DOHH2 (cell line): ENCODE results near the gene RNF213.

Experiments
- H3F3A ChIP-seq: fragments of 200-600 bp; sonication (generic), shearing (Covaris generic); 2 replicates; pipeline ENCODE4 v1.6.0; 2016; ENCODE audit warnings: antibody characterized with exemption, mild to moderate bottlenecking; ENCODE audit not compliant: control insufficient read depth, insufficient read depth
- H3K27ac ChIP-seq: fragments of 200-600 bp; sonication (generic); 2 replicates; pipeline ENCODE4 v1.5.1; 2014; ENCODE audit warnings: low read depth, mild to moderate bottlenecking, low read length, moderate library complexity
- H3K27me3 ChIP-seq: fragments of 200-600 bp; sonication (generic); 2 replicates; pipeline ENCODE4 v1.6.1; 2014; ENCODE audit warnings: mild to moderate bottlenecking, low read length, mixed read lengths; ENCODE audit not compliant: control insufficient read depth
- H3K36me3 ChIP-seq: fragments of 200-600 bp; sonication (generic); 2 replicates; pipeline ENCODE4 v1.6.1; 2014; ENCODE audit warnings: mild to moderate bottlenecking, low read length, moderate library complexity, mixed read lengths; ENCODE audit not compliant: control insufficient read depth
- H3K4me1 ChIP-seq: fragments of 200-600 bp; sonication (generic); 2 replicates; pipeline ENCODE4 v1.6.1; 2014; ENCODE audit warnings: mild to moderate bottlenecking, low read length, mixed read lengths; ENCODE audit not compliant: control insufficient read depth
- H3K4me2 ChIP-seq: fragments of 200-600 bp; sonication (generic); 2 replicates; pipeline ENCODE4 v1.6.0; 2014; ENCODE audit warnings: mild to moderate bottlenecking, low read length, moderate library complexity
- H3K4me3 ChIP-seq: fragments of 200-600 bp; sonication (generic); 2 replicates; pipeline ENCODE4 v1.5.1; 2014; ENCODE audit warnings: mild to moderate bottlenecking, low read length, mixed read lengths
- H3K79me2 ChIP-seq: fragments of 200-600 bp; sonication (generic); 2 replicates; pipeline ENCODE4 v1.6.1; 2014; ENCODE audit warnings: mild to moderate bottlenecking, low read length, mixed read lengths; ENCODE audit not compliant: control insufficient read depth
- H3K9me2 ChIP-seq: fragments of 200-600 bp; sonication (generic); replicated peaks from 2 replicates; pipeline ENCODE4 v1.6.1; 2014; ENCODE audit warnings: mild to moderate bottlenecking, low read length, mixed read lengths; ENCODE audit not compliant: control insufficient read depth
- H3K9me3 ChIP-seq: fragments of 200-600 bp; sonication (generic); 2 replicates; pipeline ENCODE4 v1.6.1; 2014; ENCODE audit warnings: antibody characterized with exemption, low read length, mixed read lengths; ENCODE audit not compliant: control insufficient read depth, insufficient read depth
- H4K20me1 ChIP-seq: fragments of 200-600 bp; sonication (generic); 2 replicates; pipeline ENCODE4 v1.6.0; 2014; ENCODE audit warnings: low read depth, mild to moderate bottlenecking, antibody characterized with exemption, low read length, moderate library complexity; ENCODE audit not compliant: control insufficient read depth, insufficient read depth
- EZH2phosphoT487 ChIP-seq: fragments of 200-600 bp; sonication (generic); IDR thresholded peaks from 2 replicates; pipeline ENCODE4 v1.6.1; 2017; ENCODE audit warnings: borderline replicate concordance, mild to moderate bottlenecking, antibody characterized with exemption, low read length, moderate library complexity, mixed read lengths
- TF ChIP-seq, protein P1 (sequence below): fragments of 200-600 bp; sonication (generic); IDR thresholded peaks from one replicate; pipeline ENCODE4 v1.5.1; 2014; ENCODE audit warnings: antibody characterized with exemption, mild to moderate bottlenecking, low read depth, low read length; ENCODE audit not compliant: poor library complexity, severe bottlenecking

Gene RNF213

DNA sequence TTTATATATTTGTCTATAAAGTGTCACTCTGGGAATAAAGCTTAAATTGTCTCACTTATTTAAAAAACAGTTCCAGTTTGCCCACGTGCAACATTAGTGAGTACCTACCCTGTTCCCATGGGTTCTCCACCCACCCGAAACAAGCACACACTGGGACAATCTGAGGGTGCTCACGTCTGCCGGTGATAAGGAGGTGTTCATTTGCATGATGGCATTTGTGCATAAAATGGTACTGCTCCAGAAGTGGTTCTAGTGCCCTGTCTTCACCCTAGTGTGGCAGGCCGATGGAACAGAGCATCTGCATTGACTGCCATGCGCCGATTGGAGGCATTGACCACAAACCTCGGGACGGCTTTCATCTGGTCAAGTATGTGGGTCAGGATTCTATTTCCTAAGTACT lies 118.7 kb downstream of the RNF213 start:
- no peaks in the 10 kb centered on the region for H3K79me2 ChIP-seq
- H4K20me1 ChIP-seq, result no peaks in the 10 kb centered on the region
- no peak overlapping the region for H3K4me2 ChIP-seq
- H3F3A ChIP-seq, result no peaks in the 10 kb centered on the region
- no peaks in the 10 kb centered on the region for H3K4me1 ChIP-seq
- no peaks in the 10 kb centered on the region for H3K36me3 ChIP-seq
- no peak overlapping the region for H3K27ac ChIP-seq
- H3K27me3 ChIP-seq, result no peaks in the 10 kb centered on the region
- no peaks in the 10 kb centered on the region for H3K9me2 ChIP-seq
- TF ChIP-seq, protein P1, sequence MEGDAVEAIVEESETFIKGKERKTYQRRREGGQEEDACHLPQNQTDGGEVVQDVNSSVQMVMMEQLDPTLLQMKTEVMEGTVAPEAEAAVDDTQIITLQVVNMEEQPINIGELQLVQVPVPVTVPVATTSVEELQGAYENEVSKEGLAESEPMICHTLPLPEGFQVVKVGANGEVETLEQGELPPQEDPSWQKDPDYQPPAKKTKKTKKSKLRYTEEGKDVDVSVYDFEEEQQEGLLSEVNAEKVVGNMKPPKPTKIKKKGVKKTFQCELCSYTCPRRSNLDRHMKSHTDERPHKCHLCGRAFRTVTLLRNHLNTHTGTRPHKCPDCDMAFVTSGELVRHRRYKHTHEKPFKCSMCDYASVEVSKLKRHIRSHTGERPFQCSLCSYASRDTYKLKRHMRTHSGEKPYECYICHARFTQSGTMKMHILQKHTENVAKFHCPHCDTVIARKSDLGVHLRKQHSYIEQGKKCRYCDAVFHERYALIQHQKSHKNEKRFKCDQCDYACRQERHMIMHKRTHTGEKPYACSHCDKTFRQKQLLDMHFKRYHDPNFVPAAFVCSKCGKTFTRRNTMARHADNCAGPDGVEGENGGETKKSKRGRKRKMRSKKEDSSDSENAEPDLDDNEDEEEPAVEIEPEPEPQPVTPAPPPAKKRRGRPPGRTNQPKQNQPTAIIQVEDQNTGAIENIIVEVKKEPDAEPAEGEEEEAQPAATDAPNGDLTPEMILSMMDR, result no peak
- no peak for TF ChIP-seq EZH2phosphoT487
- H3K9me3 ChIP-seq, result no peaks in the 10 kb centered on the region
- H3K4me3 ChIP-seq, result no peak overlapping the region

DNA sequence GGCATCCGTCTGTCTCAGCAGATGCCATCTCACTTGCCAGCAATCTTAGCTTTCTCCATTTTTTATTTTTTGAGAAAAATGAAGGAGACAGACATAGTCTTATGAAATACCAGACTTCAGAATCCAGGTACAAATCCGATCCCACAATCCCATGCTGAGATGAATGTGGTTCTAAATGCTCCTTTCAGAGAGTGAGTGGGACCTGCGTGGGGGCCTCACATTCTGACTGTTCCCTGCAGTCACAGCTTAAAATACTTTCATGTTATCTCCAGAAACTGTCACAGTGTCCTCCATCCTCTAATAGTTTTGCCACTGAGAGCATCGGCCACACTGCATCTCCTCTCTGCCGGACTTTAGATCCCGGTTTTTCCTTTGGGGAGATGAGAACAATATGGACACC lies 119.4 kb downstream of the RNF213 start:
- Histone ChIP-seq H3K9me3 (no peaks in the 10 kb centered on the region), H4K20me1 (no peaks in the 10 kb centered on the region), H3K9me2 (no peaks in the 10 kb centered on the region), H3K36me3 (no peaks in the 10 kb centered on the region), H3K4me2 (no peak overlapping the region), H3K79me2 (no peaks in the 10 kb centered on the region), H3K4me1 (no peaks in the 10 kb centered on the region), H3K4me3 (no peak overlapping the region), H3K27ac (no peak overlapping the region), H3F3A (no peaks in the 10 kb centered on the region), H3K27me3 (no peaks in the 10 kb centered on the region)
- no peak for TF ChIP-seq EZH2phosphoT487
- TF ChIP-seq, protein P1, result no peak

DNA sequence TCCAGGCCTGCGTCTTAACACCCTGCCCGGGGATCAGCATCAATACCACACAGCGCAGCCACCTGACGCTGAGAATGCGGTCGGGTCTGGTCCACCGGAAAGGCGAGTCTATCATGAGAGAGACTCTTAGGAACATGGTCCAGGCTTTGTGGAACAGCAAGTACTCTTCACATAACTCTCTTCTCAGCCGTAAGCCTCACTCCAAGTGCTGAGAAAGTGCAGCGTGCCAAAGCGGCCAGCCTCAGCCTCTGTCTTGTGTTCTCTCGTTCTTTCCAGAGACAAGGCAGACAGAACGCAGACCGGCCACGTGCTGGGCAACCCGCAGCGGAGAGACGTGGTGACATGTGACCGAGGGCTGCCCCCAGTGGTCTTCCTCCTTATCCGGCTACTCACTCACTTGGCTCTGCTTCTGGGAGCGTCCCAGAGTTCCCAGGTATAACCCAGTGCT lies 119.9 kb downstream of the RNF213 start:
- H3K9me2 ChIP-seq, result no peaks in the 10 kb centered on the region
- H3K27ac ChIP-seq, result no peak overlapping the region
- H3K4me2 ChIP-seq, result no peak overlapping the region
- H3K79me2 ChIP-seq, result no peaks in the 10 kb centered on the region
- no peak overlapping the region for H3K4me3 ChIP-seq
- no peaks in the 10 kb centered on the region for H3F3A ChIP-seq
- no peaks in the 10 kb centered on the region for H4K20me1 ChIP-seq
- H3K4me1 ChIP-seq, result no peaks in the 10 kb centered on the region
- no peaks in the 10 kb centered on the region for H3K36me3 ChIP-seq
- H3K9me3 ChIP-seq, result no peaks in the 10 kb centered on the region
- no peaks in the 10 kb centered on the region for H3K27me3 ChIP-seq
- TF ChIP-seq EZH2phosphoT487, result no peak
- TF ChIP-seq, protein P1, result no peak

DNA sequence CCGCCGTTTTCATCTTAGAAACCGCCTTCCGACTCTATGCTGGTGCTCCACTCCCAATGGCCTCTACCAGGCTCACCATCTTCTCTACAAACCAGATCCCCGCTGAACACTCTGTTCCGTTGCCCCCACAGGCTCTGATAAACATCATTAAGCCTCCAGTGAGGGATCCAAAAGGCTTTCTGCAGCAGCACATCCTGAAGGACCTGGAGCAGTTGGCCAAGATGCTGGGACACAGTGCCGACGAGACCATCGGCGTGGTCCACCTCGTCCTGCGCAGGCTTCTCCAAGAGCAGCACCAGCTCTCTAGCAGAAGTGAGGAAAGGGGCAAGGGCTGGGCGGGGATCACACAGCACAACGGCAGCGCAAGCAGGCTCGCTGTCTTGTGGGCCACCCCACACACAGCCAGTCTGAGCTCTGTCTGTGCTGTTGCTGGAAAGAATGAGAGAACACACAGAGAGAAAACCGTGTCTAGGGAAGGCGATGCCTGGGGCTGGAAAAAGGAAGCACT lies 120.8 kb downstream of the RNF213 start:
- Histone ChIP-seq H4K20me1 (no peaks in the 10 kb centered on the region), H3K27ac (no peak overlapping the region), H3K79me2 (no peaks in the 10 kb centered on the region), H3K4me1 (no peaks in the 10 kb centered on the region), H3K9me2 (no peaks in the 10 kb centered on the region), H3K4me3 (no peak overlapping the region), H3K9me3 (no peaks in the 10 kb centered on the region), H3K4me2 (no peak overlapping the region), H3K27me3 (no peaks in the 10 kb centered on the region), H3K36me3 (no peaks in the 10 kb centered on the region), H3F3A (no peaks in the 10 kb centered on the region)
- TF ChIP-seq, protein P1, result no peak
- no peak for TF ChIP-seq EZH2phosphoT487
